Endothelial cell of umbilical vein (primary cell): ENCODE data around the gene ADARB2. TPM values are rescaled to one million over a fixed set of nuclear protein-coding genes. Genes with fewer than 3 reads are reported as not detected.

ENCODE experiments used
- BruUV-seq: library from RNA; stranded (reverse); fragments of 400-500 nt; replicated peaks from 2 replicates; lab custom pipeline; 2021; lab: Mats Ljungman, UMichigan
- CTCF ChIA-PET: fragments of 300-600, 350-600 bp; sonication (Branson Sonifier 250); formaldehyde crosslinking; loops from one replicate; lab custom pipeline; 2021; ENCODE audit warnings: antibody characterized with exemption, inconsistent platforms; lab: Charles Lee
- POLR2A ChIA-PET: fragments of 300-600, 350-600 bp; sonication (Branson Sonifier 250); formaldehyde crosslinking; loops from one replicate; lab custom pipeline; 2021; ENCODE audit warnings: antibody characterized with exemption, inconsistent platforms; lab: Charles Lee
- DNase-seq: peaks from one replicate; pipeline ENCODE4 v3.0.0-alpha.2; 2011; ENCODE audit warnings: low read depth, low spot score
- FAIRE-seq: peaks from 2 replicates; lab custom pipeline; 2011; peaks lifted over from hg19 to GRCh38; lab: Jason Lieb, UNC
- H2AFZ ChIP-seq: 2 replicates; pipeline ENCODE4 v1.6.0; 2012; ENCODE audit warnings: low read depth, low read length, control low read depth, inconsistent platforms
- H3K27ac ChIP-seq: 2 replicates; pipeline ENCODE4 v1.5.1; 2011; ENCODE audit warnings: low read depth, mild to moderate bottlenecking, control low read depth, low read length, moderate library complexity; ENCODE audit not compliant: insufficient read depth
- H3K27me3 ChIP-seq, 2 experiments: 2 replicates each; pipeline versions ENCODE4 v1.6.0 to v1.6.1; 2011; ENCODE audit warnings: low read length in 2 of 2, mixed read lengths in 1 of 2; ENCODE audit not compliant: control insufficient read depth in 2 of 2, insufficient read depth in 2 of 2
- H3K36me3 ChIP-seq, 2 experiments: 2 replicates in 1 of 2; 3 replicates in 1 of 2; pipeline ENCODE4 v1.5.1; 2011; ENCODE audit warnings: low read length in 2 of 2, mild to moderate bottlenecking in 1 of 2, moderate library complexity in 1 of 2; ENCODE audit not compliant: control insufficient read depth in 2 of 2, insufficient read depth in 2 of 2; ENCODE audit errors: extremely low read depth in 1 of 2
- H3K4me1 ChIP-seq: 3 replicates; pipeline ENCODE4 v1.5.1; 2011; ENCODE audit warnings: mild to moderate bottlenecking, low read length; ENCODE audit not compliant: control insufficient read depth, insufficient read depth; ENCODE audit errors: extremely low read depth
- H3K4me2 ChIP-seq: 2 replicates; pipeline ENCODE4 v1.6.1; 2011; ENCODE audit warnings: low read length, control low read depth, mixed read lengths; ENCODE audit not compliant: insufficient read depth
- H3K4me3 ChIP-seq, 3 experiments: fragments of 200-600 bp in 1 of 3; sonication (generic), shearing (Covaris generic) in 1 of 3; replicated peaks in 1 of 3; 2 replicates each; pipeline ENCODE4 v1.5.1; 2011 to 2016; ENCODE audit warnings: control low read depth in 3 of 3, low read length in 3 of 3, mild to moderate bottlenecking in 2 of 3, inconsistent platforms in 1 of 3, low read depth in 1 of 3, moderate library complexity in 1 of 3; ENCODE audit not compliant: insufficient read depth in 1 of 3
- H3K79me2 ChIP-seq: 2 replicates; pipeline ENCODE4 v1.6.0; 2012; ENCODE audit warnings: low read length, inconsistent platforms; ENCODE audit not compliant: control insufficient read depth, insufficient read depth
- H3K9ac ChIP-seq: replicated peaks from 2 replicates; pipeline ENCODE3; 2011; ENCODE audit warnings: low read length, control low read depth; ENCODE audit not compliant: insufficient read depth; ENCODE audit errors: extremely low read depth
- H3K9me1 ChIP-seq: replicated peaks from 3 replicates; pipeline ENCODE4 v1.6.0; 2011; ENCODE audit warnings: mild to moderate bottlenecking, low read length; ENCODE audit not compliant: control insufficient read depth, insufficient read depth; ENCODE audit errors: extremely low read depth
- H3K9me3 ChIP-seq: replicated peaks from 2 replicates; pipeline ENCODE4 v1.5.1; 2012; ENCODE audit warnings: low read length, inconsistent platforms; ENCODE audit not compliant: control insufficient read depth, insufficient read depth
- H4K20me1 ChIP-seq: replicated peaks from 2 replicates; pipeline ENCODE3; 2011; ENCODE audit warnings: mild to moderate bottlenecking, low read length; ENCODE audit not compliant: control insufficient read depth, insufficient read depth; ENCODE audit errors: extremely low read depth
- EZH2 ChIP-seq: IDR thresholded peaks from 2 replicates; pipeline ENCODE4 v1.6.1; 2012; ENCODE audit warnings: borderline replicate concordance, low read depth, mild to moderate bottlenecking, moderate library complexity, low read length, inconsistent platforms; ENCODE audit not compliant: severe bottlenecking
- GATA2 ChIP-seq: IDR thresholded peaks from 2 replicates; pipeline ENCODE4 v1.7.0; 2011; ENCODE audit warnings: low read depth, mild to moderate bottlenecking, moderate library complexity, mixed read lengths, low read length; ENCODE audit not compliant: insufficient read length, insufficient read depth
- JUN ChIP-seq: IDR thresholded peaks from 2 replicates; pipeline ENCODE4 v1.6.1; 2011; ENCODE audit warnings: borderline replicate concordance, low read depth; ENCODE audit not compliant: insufficient read length, insufficient read depth
- MYC ChIP-seq: IDR thresholded peaks from one replicate; pipeline ENCODE4 v1.6.1; 2011; ENCODE audit warnings: mild to moderate bottlenecking, low read depth, low read length
- POLR2A ChIP-seq: IDR thresholded peaks from 2 replicates; pipeline ENCODE4 v1.6.1; 2012; ENCODE audit warnings: low read depth, mild to moderate bottlenecking, control low read depth, low read length
- POLR2AphosphoS5 ChIP-seq: IDR thresholded peaks from 2 replicates; pipeline ENCODE4 v1.6.1; 2012; ENCODE audit warnings: low read depth, mild to moderate bottlenecking, control low read depth, low read length, moderate library complexity; ENCODE audit not compliant: insufficient read depth
- dilution Hi-C: fragments of 300-500 bp; cut with MboI; formaldehyde crosslinking; loops from one replicate; pipeline ENCODE4 v1.15.0; 2019; ENCODE audit warnings: low sequenced_read_pairs; ENCODE audit not compliant: extremely low pct_ligation_motif_present
- intact Hi-C: fragments of 100-400 bp; cut with micrococcal nuclease; formaldehyde crosslinking; loops from one replicate; pipeline ENCODE4 v1.10.0; 2022
- polyA plus RNA-seq, 4 experiments: library from polyadenylated mRNA; depleted of rRNA in 3 of 4; stranded (reverse) in 3 of 4; unstranded in 1 of 4; fragments of >200 nt; gene quantifications; 2 replicates each; pipeline versions ENCODE4 v1.2.1 to v1.2.3, GENCODE V29; 2011 to 2012; ENCODE audit warnings: missing spikeins in 1 of 4
- total RNA-seq: library from RNA; stranded (reverse); gene quantifications from 2 replicates; pipeline ENCODE4 v1.2.3, GENCODE V29; 2021
- TF ChIP-seq, protein P1 (sequence below), 2 donors: IDR thresholded peaks; 1 replicate in 1 of 2; 2 replicates in 1 of 2; pipeline ENCODE4 v1.5.1; 2011; ENCODE audit warnings: low read length in 2 of 2, mild to moderate bottlenecking in 2 of 2, moderate library complexity in 2 of 2, control low read depth in 1 of 2, inconsistent platforms in 1 of 2, low read depth in 1 of 2; ENCODE audit not compliant: insufficient read depth in 1 of 2; ENCODE audit errors: extremely low read depth in 1 of 2
- TF ChIP-seq, protein P2 (sequence below): IDR thresholded peaks from 2 replicates; pipeline ENCODE4 v1.6.1; 2011; ENCODE audit not compliant: insufficient read depth, insufficient read length

Gene ADARB2
- total and polyA plus RNA-seq, 2 donors (not counting 3 experiments of a cell fraction or from before 2014, with no cell fraction given): not detected

DNA sequence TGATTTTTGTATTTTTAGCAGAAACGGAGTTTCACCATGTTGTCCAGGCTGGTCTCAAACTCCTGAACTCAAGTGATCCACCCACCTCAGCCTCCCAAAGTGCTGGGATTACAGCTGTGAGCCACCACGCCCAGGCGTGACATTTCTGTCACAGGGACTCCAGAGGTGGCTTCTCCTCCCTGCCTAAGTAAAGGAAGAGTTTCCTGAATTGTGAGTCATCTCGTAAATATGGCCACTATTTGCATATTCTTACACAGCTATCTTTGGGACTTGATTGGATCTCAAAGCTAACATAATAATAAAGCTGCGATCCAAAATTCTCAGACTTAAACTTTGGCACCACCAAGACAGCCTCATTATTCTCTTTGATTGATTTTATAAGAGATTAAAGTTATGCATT lies 50.1 kb downstream of the ADARB2 start:
- no peaks in the 10 kb centered on the region for H3K27me3 ChIP-seq
- ChIA-PET CTCF (no interaction called here), POLR2A (no interaction called here)
- no peaks in the 10 kb centered on the region for H4K20me1 ChIP-seq
- dilution Hi-C loops (no loop called here), intact Hi-C loops (no loop called here)
- H3K9me1 ChIP-seq: no peaks in the 10 kb centered on the region
- TF ChIP-seq JUN (no peak), EZH2 (no peak), MYC (no peak), POLR2A (no peak), POLR2AphosphoS5 (no peak), GATA2 (no peak)
- TF ChIP-seq, protein P1, sequence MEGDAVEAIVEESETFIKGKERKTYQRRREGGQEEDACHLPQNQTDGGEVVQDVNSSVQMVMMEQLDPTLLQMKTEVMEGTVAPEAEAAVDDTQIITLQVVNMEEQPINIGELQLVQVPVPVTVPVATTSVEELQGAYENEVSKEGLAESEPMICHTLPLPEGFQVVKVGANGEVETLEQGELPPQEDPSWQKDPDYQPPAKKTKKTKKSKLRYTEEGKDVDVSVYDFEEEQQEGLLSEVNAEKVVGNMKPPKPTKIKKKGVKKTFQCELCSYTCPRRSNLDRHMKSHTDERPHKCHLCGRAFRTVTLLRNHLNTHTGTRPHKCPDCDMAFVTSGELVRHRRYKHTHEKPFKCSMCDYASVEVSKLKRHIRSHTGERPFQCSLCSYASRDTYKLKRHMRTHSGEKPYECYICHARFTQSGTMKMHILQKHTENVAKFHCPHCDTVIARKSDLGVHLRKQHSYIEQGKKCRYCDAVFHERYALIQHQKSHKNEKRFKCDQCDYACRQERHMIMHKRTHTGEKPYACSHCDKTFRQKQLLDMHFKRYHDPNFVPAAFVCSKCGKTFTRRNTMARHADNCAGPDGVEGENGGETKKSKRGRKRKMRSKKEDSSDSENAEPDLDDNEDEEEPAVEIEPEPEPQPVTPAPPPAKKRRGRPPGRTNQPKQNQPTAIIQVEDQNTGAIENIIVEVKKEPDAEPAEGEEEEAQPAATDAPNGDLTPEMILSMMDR (IDR thresholded peaks at IDR 0.05; ENCODE audit: extremely low read depth in 1 of 2, insufficient read depth in 1 of 2, low read depth in 1 of 2, low read length in 2 of 2): no peak
- TF ChIP-seq, protein P2, sequence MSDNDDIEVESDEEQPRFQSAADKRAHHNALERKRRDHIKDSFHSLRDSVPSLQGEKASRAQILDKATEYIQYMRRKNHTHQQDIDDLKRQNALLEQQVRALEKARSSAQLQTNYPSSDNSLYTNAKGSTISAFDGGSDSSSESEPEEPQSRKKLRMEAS: no peak
- H3K9ac ChIP-seq: no peak overlapping the region
- no peak for DNase-seq
- no peak for FAIRE-seq
- BruUV-seq: no TSS peak
- H3K79me2 ChIP-seq: no peaks in the 10 kb centered on the region
- no peaks in the 10 kb centered on the region for H3K4me1 ChIP-seq
- no peak overlapping the region for H3K4me3 ChIP-seq
- no peak overlapping the region for H3K27ac ChIP-seq
- H2AFZ ChIP-seq: no peak overlapping the region
- no peak overlapping the region for H3K4me2 ChIP-seq
- H3K9me3 ChIP-seq: peaks cover 10% of the 10 kb centered on the region
- H3K36me3 ChIP-seq: no peaks in the 10 kb centered on the region
